Adrenal gland (tissue), 5 donors: ENCODE measurements around the gene ROR2.

Experiments used
- CTCF ChIP-seq, 6 experiments: fragments of 450-650 bp in 4 of 6; fragments of 200-600 bp in 2 of 6; sonication (generic) in 1 of 6; IDR thresholded peaks; 1 replicate in 5 of 6; 2 replicates in 1 of 6; pipeline versions ENCODE4 v1.5.1 to v1.8.0; 2016 to 2021; ENCODE audit warnings: antibody characterized with exemption in 6 of 6, mild to moderate bottlenecking in 2 of 6, moderate library complexity in 1 of 6
- POLR2A ChIP-seq, 2 donors: fragments of 450-650 bp; IDR thresholded peaks; one replicate each; pipeline ENCODE4 v1.6.1; 2017; ENCODE audit warnings: antibody characterized with exemption in 2 of 2, mild to moderate bottlenecking in 2 of 2, moderate library complexity in 1 of 2
- donor health status: DM: no; HTN: no; CAD: no.

GRCh38 chr9:91879231-91879630, 70.8 kb downstream of the ROR2 start:
- TF ChIP-seq CTCF (IDR thresholded peaks at IDR 0.05), result no peak
- TF ChIP-seq POLR2A (IDR thresholded peaks at IDR 0.05), result no peak
